Stimulated activated CD4-positive, alpha-beta T cell treated with anti-CD3 and anti-CD28 coated beads, Interleukin-15, amount 100 ng/mL, for 48 hours (primary cell): ENCODE results near the gene SLC9A3.

ENCODE experiments used
- DNase-seq, 2 donors: peaks; one replicate each; pipeline ENCODE4 v3.0.0-alpha.2; 2020; ENCODE audit warnings: low read depth in 2 of 2

The SLC9A3 gene

DNA sequence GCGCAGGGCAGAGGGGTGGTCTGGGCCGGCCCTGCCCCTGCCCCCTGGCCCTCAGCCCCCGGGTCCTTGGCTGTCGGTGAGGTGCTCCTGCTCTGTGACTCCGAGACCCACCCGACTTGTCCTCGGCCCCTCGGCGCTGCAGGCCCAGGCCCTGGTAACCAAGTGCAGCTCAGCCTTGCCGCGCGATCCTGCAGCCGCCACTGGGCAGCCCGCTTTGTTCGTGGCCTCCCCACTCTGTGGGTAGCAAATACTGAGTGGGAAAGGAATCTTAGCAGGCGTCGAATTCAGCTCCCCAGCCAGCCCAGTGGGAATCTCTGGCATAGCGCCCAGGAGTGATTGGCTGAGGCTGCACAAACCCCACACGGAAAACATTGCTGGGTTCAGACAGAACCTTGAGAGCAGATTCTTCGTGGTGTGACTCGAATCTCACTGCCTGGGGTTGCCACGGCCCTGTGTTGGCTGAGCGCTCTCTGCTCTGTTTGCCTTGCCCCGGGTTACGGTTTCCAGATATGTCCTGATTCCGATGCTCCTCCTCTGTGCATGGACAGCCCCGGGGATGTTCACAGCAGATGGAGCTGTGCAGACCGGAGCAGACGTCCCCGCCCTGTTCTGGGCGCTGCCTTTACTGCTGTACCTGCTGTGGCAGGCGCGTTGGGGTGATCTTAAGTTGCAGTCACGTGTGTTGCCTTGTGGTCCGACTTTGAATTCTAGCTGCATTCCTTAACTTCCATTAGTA, 94.6 kb downstream of the SLC9A3 start:
- DNase-seq: no peak

DNA sequence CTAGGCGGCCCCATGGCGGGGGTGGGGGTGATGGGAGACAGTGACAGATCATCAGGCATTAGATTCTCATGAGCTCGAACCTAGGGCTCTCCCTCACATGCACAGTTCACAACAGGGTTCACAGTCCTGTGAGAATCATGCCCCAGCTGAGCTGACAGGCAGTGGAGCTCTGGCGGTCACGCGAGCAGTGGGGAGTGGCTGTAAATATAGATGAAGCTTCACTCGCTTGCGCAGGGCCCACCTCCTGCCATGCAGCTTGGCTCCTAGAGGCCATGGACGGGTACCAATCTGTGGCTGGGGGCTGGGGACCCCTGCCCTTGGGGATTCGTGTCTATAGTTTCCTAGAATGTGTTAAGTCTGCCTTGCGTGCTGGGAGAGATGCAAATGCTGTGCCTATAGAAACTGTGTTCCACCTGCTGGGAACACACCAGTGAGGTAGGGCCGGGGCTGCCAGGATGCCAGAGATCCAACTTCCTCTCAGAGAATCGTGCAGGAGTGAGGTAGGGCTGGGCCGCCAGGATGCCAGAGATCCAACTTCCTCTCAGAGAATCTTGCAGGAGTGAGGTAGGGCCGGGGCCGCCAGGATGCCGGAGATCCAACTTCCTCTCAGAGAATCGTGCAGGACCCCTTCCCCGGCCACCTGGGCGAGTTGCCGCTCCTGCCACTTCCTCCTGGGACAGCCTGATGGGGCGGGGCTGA, 95.3 kb downstream of the SLC9A3 start:
- no peak for DNase-seq

DNA sequence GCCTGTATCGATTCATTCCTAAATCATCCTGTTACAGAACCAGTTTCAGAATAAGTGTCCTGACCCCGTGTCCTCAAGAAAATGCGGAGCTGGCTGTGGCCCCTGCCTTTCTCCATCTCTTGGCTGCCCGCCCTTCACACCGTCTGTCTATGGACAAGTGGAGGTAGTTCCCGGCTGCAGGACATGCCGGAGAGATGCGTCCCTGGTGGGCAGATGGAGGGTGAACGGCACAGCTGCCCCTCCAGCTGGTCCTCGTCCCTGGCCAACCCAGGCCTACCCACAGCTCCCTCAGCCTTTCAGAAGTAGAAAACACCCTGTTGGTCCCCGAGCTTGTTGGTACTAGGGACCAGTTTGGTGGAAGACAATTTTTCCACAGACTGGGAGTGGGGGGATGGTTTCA, 96.0 kb downstream of the SLC9A3 start:
- no peak for DNase-seq

DNA sequence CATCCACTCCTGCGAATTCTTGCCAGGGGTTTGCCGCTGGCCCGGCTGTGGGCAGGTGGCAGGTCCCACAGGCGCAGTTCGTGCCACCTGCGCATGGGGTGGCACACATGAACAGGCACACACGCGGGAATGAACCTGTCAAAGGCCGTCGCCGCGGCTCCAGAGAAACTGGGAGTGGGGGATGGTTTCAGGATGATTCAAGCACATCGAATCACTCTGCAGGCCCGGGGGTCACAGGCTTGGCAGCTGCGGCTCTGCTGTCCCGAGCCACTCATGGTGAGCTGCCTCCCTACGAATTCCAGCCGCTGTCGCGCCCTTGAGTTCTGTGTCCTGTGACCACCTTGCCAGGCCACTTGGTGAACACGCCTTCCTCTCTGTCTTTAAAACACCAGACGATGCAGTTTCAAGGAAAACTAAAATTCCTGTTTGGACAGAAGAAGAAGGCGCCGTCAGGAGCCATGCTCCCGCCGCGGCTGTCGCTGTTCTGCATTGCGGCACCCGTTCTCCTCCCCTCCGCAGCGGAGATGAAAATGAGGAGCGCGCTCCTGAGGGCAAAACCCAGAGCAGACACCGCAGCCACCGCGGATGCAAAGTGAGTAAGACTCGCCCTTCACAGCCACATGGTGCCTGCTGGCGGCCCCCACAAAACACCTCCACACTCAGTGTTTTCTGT, 96.7 kb downstream of the SLC9A3 start:
- DNase-seq: no peak

DNA sequence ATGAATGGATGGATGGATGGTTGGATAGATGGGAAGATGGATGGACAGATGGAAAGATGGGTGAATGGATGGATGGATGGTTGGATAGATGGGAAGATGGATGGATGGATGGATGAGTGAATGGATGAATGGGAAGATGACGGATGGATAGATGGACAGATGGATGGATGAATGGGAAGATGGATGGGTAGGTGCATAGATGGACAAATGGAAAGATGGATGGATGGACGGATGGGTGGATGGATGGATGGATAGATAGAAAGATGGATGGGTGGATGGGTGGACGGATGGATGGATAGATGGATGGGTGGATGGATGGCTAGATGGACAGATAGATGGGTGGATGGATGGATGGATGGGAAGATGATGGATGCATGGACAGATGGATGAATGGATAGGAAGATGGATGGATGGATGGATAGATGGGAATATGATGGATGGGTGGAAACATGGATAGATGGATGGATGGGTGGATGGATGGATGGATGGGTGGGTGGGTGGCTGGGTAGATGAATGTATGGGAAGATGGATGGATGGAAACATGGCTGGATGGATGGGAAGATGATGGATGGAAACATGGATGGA, 97.8 kb downstream of the SLC9A3 start:
- DNase-seq: no peak

DNA sequence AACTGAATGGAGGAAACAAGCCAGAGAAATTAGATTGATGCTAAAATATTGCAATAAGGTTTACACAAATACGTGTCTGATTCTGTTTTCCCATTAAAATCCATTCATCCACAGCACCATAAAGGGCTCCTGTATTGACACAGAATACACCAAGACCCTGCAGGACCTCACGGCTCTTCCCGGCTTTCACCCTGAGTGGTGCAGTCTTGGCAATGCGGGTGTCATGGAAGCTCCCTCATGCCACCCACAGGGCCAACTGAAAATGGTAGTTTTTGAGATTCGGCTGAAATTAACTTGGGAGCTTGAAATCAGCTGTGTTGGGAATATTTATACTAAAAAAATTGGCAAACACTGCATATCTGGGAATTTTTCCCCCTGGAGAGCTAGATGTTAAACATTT, 98.5 kb downstream of the SLC9A3 start:
- no peak for DNase-seq

DNA sequence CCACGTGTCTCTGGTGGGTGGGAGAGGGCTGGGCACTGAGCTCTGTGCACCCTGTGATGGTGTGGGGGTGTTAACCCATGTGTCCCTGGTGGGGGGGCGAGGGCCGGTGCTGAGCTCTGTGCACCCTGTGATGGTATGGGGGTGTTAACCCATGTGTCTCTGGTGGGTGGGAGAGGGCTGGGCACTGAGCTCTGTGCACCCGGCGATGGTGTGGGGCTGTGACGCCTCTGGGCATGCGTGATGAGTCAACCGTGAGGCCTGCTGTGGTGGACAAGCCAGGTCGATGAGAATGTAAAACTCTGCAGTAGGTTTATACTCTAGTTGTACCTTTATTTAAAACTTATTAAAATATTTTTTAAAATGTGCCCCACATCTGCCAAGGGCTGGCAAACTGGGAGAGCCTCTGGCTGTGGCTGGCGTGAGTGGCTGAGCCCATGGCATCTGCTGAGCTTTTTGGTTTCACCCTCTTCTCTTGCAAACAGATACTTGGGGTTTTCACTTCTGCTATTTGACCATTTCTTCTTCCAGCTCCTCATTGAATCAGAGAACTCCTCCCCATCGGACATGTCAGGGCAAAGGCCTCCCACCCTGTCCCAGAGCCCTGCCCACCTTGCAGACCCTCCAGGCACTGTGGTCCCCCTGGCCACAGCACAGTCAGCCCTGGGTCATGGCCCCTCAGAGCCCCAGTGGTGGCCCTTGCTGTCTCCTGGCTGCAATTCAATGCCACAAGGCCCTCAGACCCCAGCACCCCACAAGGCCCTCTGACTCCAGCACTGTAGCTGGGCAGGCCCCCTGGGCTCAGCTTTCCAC, 99.7 kb downstream of the SLC9A3 start:
- no peak for DNase-seq

DNA sequence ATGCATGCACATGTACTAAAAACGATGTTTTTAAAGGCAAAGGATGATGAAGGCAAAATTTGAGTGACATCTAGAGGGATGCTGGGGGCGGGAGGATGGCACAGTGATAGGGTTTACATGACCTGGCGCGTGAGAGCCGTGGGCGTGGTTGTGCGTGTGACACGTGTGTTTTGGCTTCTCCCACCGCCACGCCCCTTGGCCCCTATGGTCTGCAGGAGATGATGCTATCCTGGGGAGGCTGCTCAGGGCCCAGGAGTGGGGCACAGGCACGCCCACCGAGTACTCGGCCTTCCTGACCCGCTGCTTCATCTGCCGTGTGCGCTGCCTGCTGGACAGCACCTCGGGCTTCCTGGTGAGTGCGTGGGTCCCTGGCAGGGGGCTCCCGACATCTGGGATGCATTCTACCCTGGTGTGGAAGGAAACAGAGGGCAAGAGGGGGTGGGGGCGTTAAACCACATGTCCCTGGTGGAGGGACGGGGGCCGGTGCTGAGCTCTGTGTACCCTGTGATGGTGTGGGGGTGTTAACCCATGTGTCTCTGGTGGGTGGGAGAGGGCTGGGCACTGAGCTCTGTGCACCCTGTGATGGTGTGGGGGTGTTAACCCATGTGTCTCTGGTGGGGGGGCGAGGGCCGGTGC, 100.5 kb downstream of the SLC9A3 start:
- DNase-seq: no peak

DNA sequence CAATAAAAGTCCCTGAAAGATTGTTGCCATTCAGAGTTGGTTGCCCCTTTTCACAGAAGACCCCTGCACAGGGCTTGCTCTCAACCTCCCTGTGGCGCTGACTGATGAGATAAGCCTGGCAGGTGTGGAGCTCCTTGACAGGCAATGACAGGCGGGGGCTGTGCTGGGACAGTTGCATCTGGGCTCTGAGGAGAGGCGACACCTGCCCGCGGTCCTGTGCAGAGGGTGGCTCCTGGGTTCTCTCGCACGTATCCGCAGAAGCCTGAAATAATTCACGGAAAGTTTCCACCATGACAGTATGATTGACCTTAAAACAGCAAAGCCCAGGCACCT, 101.0 kb downstream of the SLC9A3 start:
- no peak for DNase-seq

DNA sequence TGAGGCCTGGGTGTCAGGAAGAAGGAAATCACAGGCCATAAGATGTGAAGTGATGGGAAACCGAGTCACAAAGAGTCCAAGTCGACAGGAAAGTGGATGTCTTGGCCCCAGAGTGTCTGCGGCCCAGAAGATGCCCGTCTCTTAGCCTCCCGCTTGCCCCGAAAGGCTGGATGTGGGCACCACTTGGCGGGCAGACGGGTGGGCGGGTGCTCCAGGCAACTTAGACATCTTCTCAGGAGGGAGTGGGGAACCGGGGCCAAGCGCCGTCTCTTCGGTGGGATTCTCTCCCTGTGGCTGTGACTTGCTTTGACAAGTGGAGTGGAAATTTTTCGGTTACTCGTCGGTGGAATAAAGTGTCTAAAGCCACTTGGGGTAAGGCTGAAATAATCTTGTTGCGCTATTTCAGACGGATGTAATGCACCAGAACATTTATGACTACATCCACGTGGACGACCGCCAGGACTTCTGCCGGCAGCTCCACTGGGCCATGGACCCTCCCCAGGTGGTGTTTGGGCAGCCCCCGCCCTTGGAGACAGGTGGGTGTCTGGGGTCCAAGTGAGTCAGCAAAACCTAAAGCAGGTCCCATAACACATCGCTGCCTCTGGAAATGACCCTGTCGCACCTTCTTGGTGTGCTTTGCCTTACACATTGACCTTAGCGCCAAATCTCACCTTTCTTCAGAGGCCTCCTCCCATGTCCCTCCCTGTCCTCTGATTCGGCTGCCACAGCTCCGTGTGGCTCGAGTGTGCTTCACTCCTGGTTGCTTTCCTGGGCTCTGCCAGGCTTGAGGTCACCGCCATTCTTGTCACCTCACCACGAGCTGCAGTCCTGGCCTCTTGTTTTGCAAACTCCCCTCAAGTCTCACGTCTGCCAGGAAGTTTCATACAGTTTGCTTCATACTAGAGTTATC, 101.7 kb downstream of the SLC9A3 start:
- no peak for DNase-seq

DNA sequence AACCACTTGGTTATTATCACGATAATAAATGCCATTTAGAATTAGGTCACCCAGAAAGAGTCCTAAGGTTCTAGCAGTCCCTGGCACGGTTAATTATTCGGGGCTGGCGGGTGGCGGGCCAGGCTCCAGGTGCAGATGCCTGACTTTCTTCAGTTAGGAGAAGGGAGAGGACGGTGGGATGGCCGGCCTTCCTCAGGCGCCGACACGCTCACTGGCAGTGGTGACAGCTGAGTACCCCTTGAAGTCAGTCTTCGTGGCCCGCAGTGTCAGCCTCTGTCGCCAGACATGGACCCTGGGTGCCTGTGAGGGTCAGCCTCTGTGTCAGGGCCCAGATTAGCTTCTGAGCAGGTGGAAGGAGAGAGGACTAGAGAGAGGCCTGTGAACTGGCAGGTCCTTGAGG, 102.3 kb downstream of the SLC9A3 start:
- no peak for DNase-seq

DNA sequence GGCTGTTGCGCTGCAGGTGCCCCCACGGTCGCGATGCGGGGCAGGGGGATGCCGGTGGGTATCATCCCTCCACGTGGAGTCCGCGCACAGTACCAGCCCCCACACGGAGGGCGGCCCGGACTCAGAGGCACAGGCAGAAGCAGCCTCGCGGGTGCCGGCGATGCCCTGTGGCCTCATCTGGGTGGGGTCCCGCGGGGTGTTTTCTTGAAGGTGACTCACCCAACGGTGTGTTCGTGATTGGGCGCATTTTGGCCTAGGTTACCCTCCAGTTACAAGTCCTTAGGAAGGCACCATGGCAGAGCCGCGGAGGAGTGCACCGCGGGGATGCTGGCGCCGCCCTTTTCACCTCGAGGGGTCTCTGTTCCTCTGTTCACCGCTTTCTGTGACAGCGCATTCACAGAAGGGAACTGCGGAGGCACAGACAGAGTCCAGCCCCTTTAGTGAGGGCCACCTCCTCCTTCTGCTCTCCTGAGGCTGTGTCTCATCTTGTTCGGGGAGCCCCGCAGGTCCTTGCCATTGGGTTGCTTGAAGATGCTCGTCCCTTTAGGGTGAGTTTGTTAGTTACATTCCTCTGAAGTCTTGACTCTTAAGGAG, 102.9 kb downstream of the SLC9A3 start:
- DNase-seq: no peak

DNA sequence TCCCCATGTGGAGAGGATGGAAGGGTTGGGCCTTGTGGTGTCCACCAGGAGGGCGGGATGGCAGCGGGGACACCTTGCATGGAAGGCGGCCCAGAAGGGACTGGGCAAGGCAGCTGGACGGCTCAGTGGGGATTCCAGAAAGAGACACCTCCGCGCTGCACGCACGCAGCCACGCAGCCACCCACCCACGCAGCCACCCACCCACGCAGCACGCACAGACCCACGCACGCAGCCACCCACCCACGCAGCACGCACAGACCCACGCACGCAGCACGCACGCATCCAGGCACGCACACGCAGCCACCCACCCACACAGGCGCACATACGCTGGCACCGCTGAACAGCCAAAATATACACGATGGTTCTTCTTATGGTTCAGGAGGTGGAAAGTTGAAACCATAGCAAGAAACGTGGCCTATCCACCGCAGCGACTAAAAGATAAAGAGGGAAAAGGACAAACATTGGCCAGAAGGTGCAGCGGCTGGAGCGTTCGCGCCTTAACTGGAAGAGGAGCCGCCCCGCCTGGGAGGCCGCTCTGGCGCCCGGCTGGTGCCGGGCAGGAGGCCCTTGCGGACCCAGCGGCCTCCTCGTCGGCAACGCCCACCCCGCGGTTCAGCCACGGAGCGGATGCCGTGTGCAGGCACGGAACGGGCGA, 103.5 kb downstream of the SLC9A3 start:
- no peak for DNase-seq
